Measurements from ENCODE around the gene SIL1.

GRCh38 chr5:139037732-139038131 is 160.4 kb downstream of the SIL1 start:
- no peak for TF ChIP-seq CTCF (IDR thresholded peaks at IDR 0.05)
- no peak for TF ChIP-seq POLR2A (IDR thresholded peaks at IDR 0.05)

Measured in uterus (tissue), 2 donors.